K562 treated with DMSO at 1 percent for 4 hours (cell line): ENCODE measurements around the gene OTUD5. TPM values are rescaled to one million over a fixed set of nuclear protein-coding genes. Genes with fewer than 3 reads are reported as not detected.

Source experiments
- total RNA-seq: library from RNA; unstranded; fragments of 300-600 nt; gene quantifications from 2 replicates; pipeline ENCODE4 v1.2.3, GENCODE V29; 2022; ENCODE audit not compliant: insufficient read depth

OTUD5 gene
- total RNA-seq: 73.0 and 87.7 TPM in 2 replicates

GRCh38 chrX:48957477-48957826 is at the start of gene OTUD5:
Gene OTUD5 (minus strand): TSS chrX:48957607. CDS start chrX:48957570, 37 bp downstream.

GRCh38 chrX:49002091-49002935 is 44.9 kb upstream of the OTUD5 start, which contains the start of gene GRIPAP1:
Gene GRIPAP1 (minus strand): TSS chrX:49002264. CDS start chrX:49002229, 35 bp downstream.

GRCh38 chrX:48971249-48972219 is 14.1 kb upstream of the OTUD5 start, which contains the start of gene KCND1:
Gene KCND1 (minus strand): TSS chrX:48971844. CDS start chrX:48970271, 1,573 bp downstream.

GRCh38 chrX:48918643-48919340 is 38.6 kb downstream of the OTUD5 start, which contains the start of gene PIM2:
Gene PIM2 (minus strand): TSS chrX:48919024. CDS start chrX:48918834, 190 bp downstream.

GRCh38 chrX:48911412-48912182 is 45.8 kb downstream of the OTUD5 start, which contains the start of gene SLC35A2:
Gene SLC35A2 (minus strand): TSS chrX:48911646. CDS start chrX:48911636, 10 bp downstream.

GRCh38 chrX:48897625-48898306 is 59.6 kb downstream of the OTUD5 start, which contains the start of the genes PQBP1 and TIMM17B:
Gene PQBP1 (plus strand): TSS chrX:48897930. CDS start chrX:48898510, 580 bp downstream.
Gene TIMM17B (minus strand): TSS chrX:48897768. CDS start chrX:48897749, 19 bp downstream.

Other genes with a start within 250 kb of the OTUD5 start
- gene GLOD5, start 195.9 kb downstream of the OTUD5 start, total RNA-seq: 4.4 TPM in 1 of 2 replicates, not detected in the other
- gene GATA1, start 171.0 kb downstream of the OTUD5 start, total RNA-seq: 165 and 191 TPM in 2 replicates
- gene HDAC6, start 155.5 kb downstream of the OTUD5 start, total RNA-seq: 61.7 and 64.6 TPM in 2 replicates
- gene ERAS, start 131.1 kb downstream of the OTUD5 start, total RNA-seq: not detected in 2 replicates
- gene PCSK1N, start 122.0 kb downstream of the OTUD5 start, total RNA-seq: 2.7 TPM in 1 of 2 replicates, not detected in the other
- 197 and 214 TPM in 2 replicates for gene TIMM17B, start 59.8 kb downstream of the OTUD5 start, total RNA-seq
- 194 and 217 TPM in 2 replicates for gene PQBP1, start 59.7 kb downstream of the OTUD5 start, total RNA-seq
- gene SLC35A2, start 46.0 kb downstream of the OTUD5 start, total RNA-seq: 30.7 and 31.4 TPM in 2 replicates
- 84.9 and 120 TPM in 2 replicates for gene PIM2, start 38.6 kb downstream of the OTUD5 start, total RNA-seq
- 3.4 and 3.8 TPM in 2 replicates for gene KCND1, start 14.2 kb upstream of the OTUD5 start, total RNA-seq
- 26.9 and 27.0 TPM in 2 replicates for gene GRIPAP1, start 44.7 kb upstream of the OTUD5 start, total RNA-seq
- 25.4 and 31.6 TPM in 2 replicates for gene TFE3, start 85.8 kb upstream of the OTUD5 start, total RNA-seq
- gene CCDC120, start 101.4 kb upstream of the OTUD5 start, total RNA-seq: 3.2 and 4.6 TPM in 2 replicates
- gene PRAF2, start 116.4 kb upstream of the OTUD5 start, total RNA-seq: 2.9 and 7.4 TPM in 2 replicates
- gene WDR45, start 122.3 kb upstream of the OTUD5 start, total RNA-seq: 130 and 139 TPM in 2 replicates
- gene GPKOW, start 166.1 kb upstream of the OTUD5 start, total RNA-seq: 30.7 and 38.3 TPM in 2 replicates
- 4.6 and 7.0 TPM in 2 replicates for gene MAGIX, start 205.2 kb upstream of the OTUD5 start, total RNA-seq
- gene PLP2, start 214.3 kb upstream of the OTUD5 start, total RNA-seq: 260 and 274 TPM in 2 replicates
- gene PRICKLE3, start 228.8 kb upstream of the OTUD5 start, total RNA-seq: 18.2 and 23.2 TPM in 2 replicates
- gene SYP, start 242.6 kb upstream of the OTUD5 start, total RNA-seq: 0.83 and 2.3 TPM in 2 replicates